ENCODE results near the gene GPR158.

The GPR158 gene

GRCh38 chr10:25573316-25573715 is 398.5 kb downstream of the GPR158 start:
- DNase-seq (ENCODE audit: low read depth): no peak

GRCh38 chr10:25575343-25575742 is 400.5 kb downstream of the GPR158 start:
- DNase-seq (ENCODE audit: low read depth): peak; percentile 17

GRCh38 chr10:25578061-25578460 is 403.3 kb downstream of the GPR158 start:
- no peak for DNase-seq (ENCODE audit: low read depth)

GRCh38 chr10:25582961-25583360 is 408.2 kb downstream of the GPR158 start:
- DNase-seq (ENCODE audit: low read depth): no peak

- DNase-seq (ENCODE audit: low read depth): peak; percentile 60
Measured at GRCh38 chr10:25600651-25601050, 425.9 kb downstream of the GPR158 start.

- DNase-seq (ENCODE audit: low read depth): peak; percentile 3
Measured at GRCh38 chr10:25604591-25604990, 429.8 kb downstream of the GPR158 start.

- DNase-seq (ENCODE audit: low read depth): peak; percentile 52
Measured at GRCh38 chr10:25614652-25615051, 439.9 kb downstream of the GPR158 start.

- no peak for DNase-seq (ENCODE audit: low read depth)
Measured at GRCh38 chr10:25615926-25616325, 441.1 kb downstream of the GPR158 start.

- no peak for DNase-seq (ENCODE audit: low read depth)
Measured at GRCh38 chr10:25616903-25617592, 442.2 kb downstream of the GPR158 start.

GRCh38 chr10:25627606-25628005 is 452.8 kb downstream of the GPR158 start:
- no peak for DNase-seq (ENCODE audit: low read depth)

GRCh38 chr10:25629333-25629732 is 454.5 kb downstream of the GPR158 start:
- no peak for DNase-seq (ENCODE audit: low read depth)

GRCh38 chr10:25631471-25631870 is 456.7 kb downstream of the GPR158 start:
- peak; percentile 15 for DNase-seq (ENCODE audit: low read depth)

- peak; percentile 7 for DNase-seq (ENCODE audit: low read depth)
Measured at GRCh38 chr10:25632802-25633201, 458.0 kb downstream of the GPR158 start.

GRCh38 chr10:25633542-25633941 is 458.7 kb downstream of the GPR158 start:
- DNase-seq (ENCODE audit: low read depth): no peak

GRCh38 chr10:25639646-25640045 is 464.8 kb downstream of the GPR158 start:
- peak; percentile 44 for DNase-seq (ENCODE audit: low read depth)

GRCh38 chr10:25641595-25641994 is 466.8 kb downstream of the GPR158 start:
- peak; percentile 49 for DNase-seq (ENCODE audit: low read depth)

GRCh38 chr10:25642721-25643120 is 467.9 kb downstream of the GPR158 start:
- no peak for DNase-seq (ENCODE audit: low read depth)

- no peak for DNase-seq (ENCODE audit: low read depth)
Measured at GRCh38 chr10:25646371-25646770, 471.6 kb downstream of the GPR158 start.

- DNase-seq (ENCODE audit: low read depth): no peak
Measured at GRCh38 chr10:25651534-25651933, 476.7 kb downstream of the GPR158 start.

All from amniotic epithelial cell (primary cell).